ENCODE results near the gene SON. TPM values are rescaled to one million over a fixed set of nuclear protein-coding genes. Genes with fewer than 3 reads are reported as not detected.
A peak's percentile ranks its signal among the peaks of the same experiment; 100 is the strongest.
"Not testable (repeated sequence)": the region's sequence is repeated elsewhere in the genome, so short reads cannot be mapped to it uniquely, and the experiment has no call there.

Gene SON
- 139 and 291 TPM in 2 replicates for total RNA-seq

- TF ChIP-seq, protein P1, sequence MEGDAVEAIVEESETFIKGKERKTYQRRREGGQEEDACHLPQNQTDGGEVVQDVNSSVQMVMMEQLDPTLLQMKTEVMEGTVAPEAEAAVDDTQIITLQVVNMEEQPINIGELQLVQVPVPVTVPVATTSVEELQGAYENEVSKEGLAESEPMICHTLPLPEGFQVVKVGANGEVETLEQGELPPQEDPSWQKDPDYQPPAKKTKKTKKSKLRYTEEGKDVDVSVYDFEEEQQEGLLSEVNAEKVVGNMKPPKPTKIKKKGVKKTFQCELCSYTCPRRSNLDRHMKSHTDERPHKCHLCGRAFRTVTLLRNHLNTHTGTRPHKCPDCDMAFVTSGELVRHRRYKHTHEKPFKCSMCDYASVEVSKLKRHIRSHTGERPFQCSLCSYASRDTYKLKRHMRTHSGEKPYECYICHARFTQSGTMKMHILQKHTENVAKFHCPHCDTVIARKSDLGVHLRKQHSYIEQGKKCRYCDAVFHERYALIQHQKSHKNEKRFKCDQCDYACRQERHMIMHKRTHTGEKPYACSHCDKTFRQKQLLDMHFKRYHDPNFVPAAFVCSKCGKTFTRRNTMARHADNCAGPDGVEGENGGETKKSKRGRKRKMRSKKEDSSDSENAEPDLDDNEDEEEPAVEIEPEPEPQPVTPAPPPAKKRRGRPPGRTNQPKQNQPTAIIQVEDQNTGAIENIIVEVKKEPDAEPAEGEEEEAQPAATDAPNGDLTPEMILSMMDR (IDR thresholded peaks at IDR 0.05; ENCODE audit: insufficient read depth, low read length, poor library complexity, severe bottlenecking): no peak
- DNase-seq (ENCODE audit: low read depth): peak; percentile 95
- no peaks in the 10 kb centered on the region for H3K36me3 ChIP-seq (ENCODE audit: control insufficient read depth, insufficient read depth, low read length)
- peak within 1 kb of the TSS; percentile 95 for H3K4me3 ChIP-seq (ENCODE audit: low read depth, low read length)
- H3K27me3 ChIP-seq (ENCODE audit: control insufficient read depth, insufficient read depth, low read length): no peaks in the 10 kb centered on the region
These were observed at the start of gene SON for GRCh38 chr21:33542640-33543504. TSS of gene SON (plus strand) at chr21:33543038. CDS start at chr21:33543093, 55 bp downstream.

GRCh38 chr21:33493756-33494155 lies 49.1 kb upstream of the SON start:
- Histone ChIP-seq H3K4me3 (ENCODE audit: low read depth, low read length) (no peak overlapping the region), H3K36me3 (ENCODE audit: control insufficient read depth, insufficient read depth, low read length) (no peaks in the 10 kb centered on the region), H3K27me3 (ENCODE audit: control insufficient read depth, insufficient read depth, low read length) (no peaks in the 10 kb centered on the region)
- no peak for DNase-seq (ENCODE audit: low read depth)
- TF ChIP-seq, protein P1 (IDR thresholded peaks at IDR 0.05; ENCODE audit: insufficient read depth, low read length, poor library complexity, severe bottlenecking): no peak

DNA sequence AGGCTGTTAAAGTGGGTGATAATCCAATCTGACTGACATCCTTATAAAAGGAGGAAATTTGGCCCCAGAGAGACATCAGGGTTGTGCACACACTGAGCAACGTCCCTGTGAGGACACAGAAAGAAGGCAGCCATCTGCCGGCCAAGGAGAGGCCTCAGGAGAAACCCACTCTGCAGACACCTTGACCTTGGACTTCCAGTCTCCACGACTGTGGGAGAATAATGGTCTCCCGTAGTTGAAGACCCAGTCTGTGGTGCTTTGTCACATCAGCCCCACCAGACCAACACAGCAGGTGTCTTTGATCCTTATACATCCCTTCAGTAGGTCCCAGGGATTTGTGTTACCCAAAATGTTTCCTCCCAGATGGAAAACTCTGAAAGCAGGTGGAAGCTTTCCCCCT lies 47.1 kb upstream of the SON start:
- no peaks in the 10 kb centered on the region for H3K27me3 ChIP-seq (ENCODE audit: control insufficient read depth, insufficient read depth, low read length)
- no peak for DNase-seq (ENCODE audit: low read depth)

GRCh38 chr21:33496345-33496744 lies 46.5 kb upstream of the SON start:
- no peaks in the 10 kb centered on the region for H3K27me3 ChIP-seq (ENCODE audit: control insufficient read depth, insufficient read depth, low read length)
- TF ChIP-seq, protein P1 (IDR thresholded peaks at IDR 0.05; ENCODE audit: insufficient read depth, low read length, poor library complexity, severe bottlenecking): no peak
- H3K36me3 ChIP-seq (ENCODE audit: control insufficient read depth, insufficient read depth, low read length): no peaks in the 10 kb centered on the region
- H3K4me3 ChIP-seq (ENCODE audit: low read depth, low read length): no peak overlapping the region
- DNase-seq (ENCODE audit: low read depth): no peak

More for the DNA sequence above, 47.1 kb upstream of the SON start:
- TF ChIP-seq, protein P1 (IDR thresholded peaks at IDR 0.05; ENCODE audit: insufficient read depth, low read length, poor library complexity, severe bottlenecking): no peak
- H3K4me3 ChIP-seq (ENCODE audit: low read depth, low read length): no peak overlapping the region
- H3K36me3 ChIP-seq (ENCODE audit: control insufficient read depth, insufficient read depth, low read length): no peaks in the 10 kb centered on the region

DNA sequence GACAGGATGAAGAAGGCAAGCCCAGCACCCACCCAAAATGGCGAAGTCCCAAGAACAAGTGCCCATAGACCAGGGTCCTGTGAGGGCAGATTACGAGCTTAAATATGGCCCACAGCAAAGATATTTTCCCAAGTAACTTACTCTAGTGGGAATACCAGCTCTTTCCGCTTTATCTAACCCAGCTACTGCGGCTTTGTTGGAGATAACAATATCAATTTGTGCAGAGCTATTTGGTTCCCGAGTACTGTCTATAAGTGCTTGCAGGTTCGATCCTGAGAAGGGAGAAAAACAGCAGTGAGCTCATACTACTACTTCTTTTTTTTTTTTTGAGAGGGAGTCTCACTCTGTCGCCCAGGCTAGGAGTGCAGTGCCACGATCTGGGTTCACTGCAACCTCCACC lies 37.0 kb upstream of the SON start:
- no peaks in the 10 kb centered on the region for H3K36me3 ChIP-seq (ENCODE audit: control insufficient read depth, insufficient read depth, low read length)
- TF ChIP-seq, protein P1 (IDR thresholded peaks at IDR 0.05; ENCODE audit: insufficient read depth, low read length, poor library complexity, severe bottlenecking): no peak
- H3K4me3 ChIP-seq (ENCODE audit: low read depth, low read length): no peak overlapping the region
- no peaks in the 10 kb centered on the region for H3K27me3 ChIP-seq (ENCODE audit: control insufficient read depth, insufficient read depth, low read length)
- no peak for DNase-seq (ENCODE audit: low read depth)

DNA sequence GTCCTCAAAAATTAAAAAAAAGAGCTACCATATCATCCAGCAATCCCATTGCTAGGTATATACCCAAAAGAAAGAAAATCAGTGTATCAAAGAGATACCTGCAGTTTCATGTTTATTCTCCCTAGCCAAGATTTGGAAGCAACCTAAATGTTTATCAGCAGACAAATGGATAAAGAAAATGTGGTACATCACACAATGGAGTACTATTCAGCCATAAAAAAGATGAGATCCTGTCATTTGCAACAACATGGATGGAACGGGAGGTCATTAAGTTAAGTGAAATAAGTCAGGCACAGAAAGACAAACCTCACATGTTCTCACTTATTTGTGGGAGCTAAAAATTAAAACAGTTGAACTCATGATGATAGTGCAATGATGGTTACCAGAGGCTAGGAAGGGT lies 35.8 kb upstream of the SON start:
- H3K36me3 ChIP-seq (ENCODE audit: control insufficient read depth, insufficient read depth, low read length); H3K27me3 ChIP-seq (ENCODE audit: control insufficient read depth, insufficient read depth, low read length); H3K4me3 ChIP-seq (ENCODE audit: low read depth, low read length); DNase-seq (ENCODE audit: low read depth): not testable (repeated sequence)

Data from kidney epithelial cell (primary cell).